Hepatocyte (in vitro differentiated cells): ENCODE data around the gene ITGAE. TPM values are rescaled to one million over a fixed set of nuclear protein-coding genes. Genes with fewer than 3 reads are reported as not detected.

ENCODE experiments used
- DNase-seq: peaks from one replicate; pipeline ENCODE4 v3.0.0-alpha.2; 2016; ENCODE audit warnings: low spot score
- H2AFZ ChIP-seq: fragments of 200-600 bp; sonication (generic); 2 replicates; pipeline ENCODE4 v1.6.0; 2016; ENCODE audit warnings: antibody characterized with exemption, mild to moderate bottlenecking
- H3K27ac ChIP-seq: fragments of 200-600 bp; sonication (generic); 2 replicates; pipeline ENCODE4 v1.5.1; 2016; ENCODE audit warnings: mild to moderate bottlenecking
- H3K27me3 ChIP-seq: fragments of 200-600 bp; sonication (generic); 2 replicates; pipeline ENCODE4 v1.6.1; 2016
- H3K36me3 ChIP-seq: fragments of 200-600 bp; sonication (generic); replicated peaks from 2 replicates; pipeline ENCODE4 v1.5.1; 2016; ENCODE audit warnings: low read depth; ENCODE audit not compliant: insufficient read depth
- H3K4me1 ChIP-seq: fragments of 200-600 bp; sonication (generic); 2 replicates; pipeline ENCODE4 v1.5.1; 2016; ENCODE audit warnings: mild to moderate bottlenecking, moderate library complexity; ENCODE audit not compliant: insufficient read depth
- H3K4me2 ChIP-seq: fragments of 200-600 bp; sonication (generic); 2 replicates; pipeline ENCODE4 v1.6.0; 2016
- H3K4me3 ChIP-seq: fragments of 200-600 bp; sonication (generic); 2 replicates; pipeline ENCODE4 v1.5.1; 2016; ENCODE audit warnings: mild to moderate bottlenecking
- H3K79me2 ChIP-seq: fragments of 200-600 bp; sonication (generic); 2 replicates; pipeline ENCODE4 v1.6.0; 2017; ENCODE audit warnings: mild to moderate bottlenecking
- H3K9me2 ChIP-seq: fragments of 200-600 bp; sonication (generic); replicated peaks from 2 replicates; pipeline ENCODE4 v1.6.0; 2017; ENCODE audit warnings: mild to moderate bottlenecking; ENCODE audit not compliant: insufficient read depth
- H3K9me3 ChIP-seq: fragments of 200-600 bp; sonication (generic); 2 replicates; pipeline ENCODE4 v1.5.1; 2016; ENCODE audit warnings: low read depth, mild to moderate bottlenecking
- H4K20me1 ChIP-seq: fragments of 200-600 bp; sonication (generic); 2 replicates; pipeline ENCODE4 v1.6.0; 2016; ENCODE audit warnings: mild to moderate bottlenecking; ENCODE audit not compliant: insufficient read depth, poor library complexity, severe bottlenecking
- EZH2 ChIP-seq: fragments of 200-600 bp; sonication (generic); IDR thresholded peaks from 2 replicates; pipeline ENCODE4 v1.6.1; 2016; ENCODE audit warnings: antibody characterized with exemption, mild to moderate bottlenecking, borderline replicate concordance
- EZH2phosphoT487 ChIP-seq: fragments of 200-600 bp; sonication (generic); IDR thresholded peaks from one replicate; pipeline ENCODE4 v1.6.1; 2018; ENCODE audit warnings: antibody characterized with exemption, mild to moderate bottlenecking, low read depth, moderate library complexity; ENCODE audit not compliant: unreplicated experiment, severe bottlenecking
- WGBS: methylation state at CpG from one replicate; pipeline ENCODE4 v1.1.6; 2016; ENCODE audit warnings: low lambda C conversion rate; ENCODE audit errors: missing lambda C conversion rate; 5-methylcytosine and 5-hydroxymethylcytosine counted together
- polyA plus RNA-seq: library from polyadenylated mRNA; unstranded; fragments of >200 nt; fragmentation: Nextera tagmentation; extraction: Ambion mirVana; gene quantifications from 2 replicates; pipeline ENCODE4 v1.2.1, GENCODE V29; 2016
- total RNA-seq: library from RNA; depleted of rRNA; stranded (reverse); fragments of >200 nt; gene quantifications from 2 replicates; pipeline ENCODE4 v1.2.3, GENCODE V29; 2014
- TF ChIP-seq, protein P1 (sequence below): fragments of 200-600 bp; sonication (generic); IDR thresholded peaks from 2 replicates; pipeline ENCODE4 v1.5.1; 2016; ENCODE audit warnings: antibody characterized with exemption, mild to moderate bottlenecking; ENCODE audit not compliant: poor library complexity

The ITGAE gene
- total and polyA plus RNA-seq, 2 experiments from 2014 or later = 28.1 to 77.0 TPM

DNA sequence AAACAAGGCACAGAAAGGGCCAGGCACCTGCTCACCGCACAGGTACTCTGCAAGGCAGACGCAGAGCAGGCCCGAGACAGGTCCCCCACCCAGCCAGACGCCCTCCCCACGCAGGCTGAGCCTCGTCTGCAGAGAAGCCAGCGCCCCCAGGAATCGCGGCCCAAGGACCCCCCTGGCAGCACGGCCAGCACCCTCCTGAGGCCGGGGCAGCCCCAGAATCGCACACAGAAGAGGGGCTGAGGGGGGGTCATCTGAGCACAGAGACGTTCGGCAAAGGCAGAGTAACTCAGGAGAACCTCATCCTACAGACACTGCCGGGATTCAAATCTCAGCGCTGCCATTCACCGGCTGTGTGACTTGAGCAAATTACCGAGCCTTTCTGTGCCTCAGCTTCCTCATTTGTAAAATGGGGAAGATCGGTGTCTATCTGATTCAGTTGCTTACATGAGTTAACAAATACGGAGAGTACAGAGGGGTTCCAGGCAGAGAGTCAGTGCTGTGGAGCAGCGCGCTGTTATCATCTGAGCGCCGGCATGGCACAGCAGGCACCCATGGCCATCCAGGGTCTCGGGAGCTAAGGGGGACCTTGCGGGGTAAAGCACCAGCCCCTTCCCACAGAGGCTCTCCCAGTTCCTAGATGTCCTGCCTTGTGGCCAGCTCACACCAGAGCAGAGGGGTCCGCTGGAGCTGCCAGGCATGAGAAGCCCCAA, 122.0 kb downstream of the ITGAE start:
- Histone ChIP-seq H3K36me3 (no peaks in the 10 kb centered on the region), H3K4me2 (no peak overlapping the region), H3K27me3 (no peaks in the 10 kb centered on the region), H3K4me3 (no peak overlapping the region), H2AFZ (no peak overlapping the region), H3K9me2 (no peaks in the 10 kb centered on the region), H3K79me2 (no peaks in the 10 kb centered on the region), H3K27ac (no peak overlapping the region), H3K4me1 (no peaks in the 10 kb centered on the region), H4K20me1 (no peaks in the 10 kb centered on the region), H3K9me3 (no peaks in the 10 kb centered on the region)
- no peak for DNase-seq
- TF ChIP-seq EZH2 = no peak
- WGBS = 92% methylated on average over 27 of the region's 27 CpGs

DNA sequence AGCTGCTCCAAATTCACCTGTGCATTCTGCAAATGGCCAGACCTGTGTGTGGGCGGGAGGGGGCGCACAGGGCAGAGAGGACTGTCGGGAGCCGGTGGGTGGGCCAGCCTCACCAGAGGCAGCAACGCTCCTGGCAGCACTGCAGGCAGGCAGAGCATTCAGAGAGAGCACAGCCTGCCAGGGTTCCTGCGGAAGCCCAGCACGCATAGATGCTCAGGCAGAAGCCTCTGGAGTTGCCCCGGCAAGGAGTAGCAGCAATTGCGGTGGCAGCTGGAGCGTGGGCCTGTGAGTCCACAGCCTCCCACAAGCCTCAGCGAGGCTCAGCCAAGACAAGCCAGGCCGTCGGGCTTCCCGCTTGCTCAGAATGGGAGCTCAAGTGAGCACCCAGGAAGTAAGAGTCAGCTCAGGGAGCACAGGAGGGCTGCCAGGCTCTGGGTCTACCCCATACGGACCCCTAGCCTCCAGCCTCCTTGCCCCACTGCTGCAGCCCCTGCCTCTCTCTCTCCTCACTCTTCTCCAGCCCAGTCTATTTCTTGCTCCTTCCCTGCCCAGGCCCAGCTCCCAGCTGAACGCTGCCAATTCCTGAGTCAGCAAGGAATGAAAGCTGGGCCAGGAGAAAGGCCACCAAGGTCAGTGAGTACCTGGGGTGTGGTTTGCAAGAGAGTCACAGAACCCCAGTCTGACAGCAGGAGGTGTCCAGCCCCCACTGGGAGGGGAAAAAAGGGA, 122.7 kb downstream of the ITGAE start:
- Histone ChIP-seq H4K20me1 (no peaks in the 10 kb centered on the region), H2AFZ (no peak overlapping the region), H3K4me1 (no peaks in the 10 kb centered on the region), H3K9me2 (no peaks in the 10 kb centered on the region), H3K4me3 (no peak overlapping the region), H3K79me2 (no peaks in the 10 kb centered on the region), H3K36me3 (no peaks in the 10 kb centered on the region), H3K9me3 (no peaks in the 10 kb centered on the region), H3K4me2 (no peak overlapping the region), H3K27ac (no peak overlapping the region), H3K27me3 (no peaks in the 10 kb centered on the region)
- 55% methylated on average over 15 of the region's 16 CpGs for WGBS
- no peak for DNase-seq
- TF ChIP-seq EZH2 (no peak), EZH2phosphoT487 (no peak)
- TF ChIP-seq, protein P1, sequence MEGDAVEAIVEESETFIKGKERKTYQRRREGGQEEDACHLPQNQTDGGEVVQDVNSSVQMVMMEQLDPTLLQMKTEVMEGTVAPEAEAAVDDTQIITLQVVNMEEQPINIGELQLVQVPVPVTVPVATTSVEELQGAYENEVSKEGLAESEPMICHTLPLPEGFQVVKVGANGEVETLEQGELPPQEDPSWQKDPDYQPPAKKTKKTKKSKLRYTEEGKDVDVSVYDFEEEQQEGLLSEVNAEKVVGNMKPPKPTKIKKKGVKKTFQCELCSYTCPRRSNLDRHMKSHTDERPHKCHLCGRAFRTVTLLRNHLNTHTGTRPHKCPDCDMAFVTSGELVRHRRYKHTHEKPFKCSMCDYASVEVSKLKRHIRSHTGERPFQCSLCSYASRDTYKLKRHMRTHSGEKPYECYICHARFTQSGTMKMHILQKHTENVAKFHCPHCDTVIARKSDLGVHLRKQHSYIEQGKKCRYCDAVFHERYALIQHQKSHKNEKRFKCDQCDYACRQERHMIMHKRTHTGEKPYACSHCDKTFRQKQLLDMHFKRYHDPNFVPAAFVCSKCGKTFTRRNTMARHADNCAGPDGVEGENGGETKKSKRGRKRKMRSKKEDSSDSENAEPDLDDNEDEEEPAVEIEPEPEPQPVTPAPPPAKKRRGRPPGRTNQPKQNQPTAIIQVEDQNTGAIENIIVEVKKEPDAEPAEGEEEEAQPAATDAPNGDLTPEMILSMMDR = no peak

DNA sequence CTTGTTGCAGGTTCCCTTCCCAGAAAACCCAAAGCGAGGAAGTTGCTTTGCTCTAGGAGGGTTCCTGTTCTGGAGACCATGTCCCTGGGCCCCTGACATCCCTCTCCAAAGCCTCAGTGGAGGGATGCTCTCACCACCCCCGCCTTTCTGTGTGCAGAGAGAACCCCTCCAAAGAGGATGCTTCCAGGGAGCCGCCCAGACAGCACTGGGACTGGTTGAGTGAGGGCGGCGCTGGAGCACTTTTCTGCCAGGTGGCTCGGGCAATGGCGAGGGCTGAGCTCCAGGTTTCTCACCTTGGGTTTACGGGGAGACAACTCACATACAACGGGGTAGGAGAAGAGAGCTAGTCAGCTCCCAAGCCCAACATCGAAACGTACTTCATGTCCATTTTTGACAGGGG, 125.1 kb downstream of the ITGAE start:
- Histone ChIP-seq H3K9me2 (no peaks in the 10 kb centered on the region), H4K20me1 (no peaks in the 10 kb centered on the region), H3K4me3 (no peak overlapping the region), H3K4me1 (no peaks in the 10 kb centered on the region), H3K79me2 (peaks cover 7% of the 10 kb centered on the region), H3K9me3 (no peaks in the 10 kb centered on the region), H3K4me2 (no peak overlapping the region), H3K27ac (no peak overlapping the region), H3K27me3 (no peaks in the 10 kb centered on the region), H3K36me3 (no peaks in the 10 kb centered on the region), H2AFZ (no peak overlapping the region)
- DNase-seq = no peak
- TF ChIP-seq, protein P1 = no peak
- TF ChIP-seq EZH2 = no peak
- TF ChIP-seq EZH2phosphoT487 = no peak
- WGBS = 85% methylated on average over 10 of the region's 11 CpGs

DNA sequence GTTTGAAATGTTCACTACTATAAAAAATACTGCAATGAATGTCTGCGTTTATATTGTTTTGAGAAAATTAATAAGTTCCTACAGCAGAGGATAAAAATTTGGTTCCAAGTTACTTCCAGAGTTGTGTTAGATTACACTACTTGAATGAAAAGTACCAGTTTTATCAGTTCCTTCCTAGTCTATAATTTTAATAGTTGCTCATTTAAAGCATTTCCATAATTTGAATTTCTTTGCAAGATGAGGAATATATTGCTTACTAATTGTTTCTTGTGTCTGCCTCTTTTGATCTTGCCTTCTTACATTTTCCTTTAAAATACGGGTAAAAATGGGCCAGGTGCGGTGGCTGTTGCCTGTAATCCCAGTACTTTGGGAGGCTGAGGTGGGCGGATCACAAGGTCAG, 128.4 kb downstream of the ITGAE start:
- no peak for TF ChIP-seq EZH2
- TF ChIP-seq, protein P1 = no peak
- no peak for TF ChIP-seq EZH2phosphoT487
- Histone ChIP-seq H3K4me3 (no peak overlapping the region), H3K4me2 (no peak overlapping the region), H3K36me3 (no peaks in the 10 kb centered on the region), H3K9me2 (no peaks in the 10 kb centered on the region), H3K9me3 (no peaks in the 10 kb centered on the region), H3K79me2 (peaks cover 30% of the 10 kb centered on the region), H4K20me1 (peaks cover 8% of the 10 kb centered on the region), H2AFZ (no peak overlapping the region), H3K27me3 (no peaks in the 10 kb centered on the region), H3K4me1 (peaks cover 7% of the 10 kb centered on the region), H3K27ac (no peak overlapping the region)
- 95% methylated on average over 4 of the region's 4 CpGs for WGBS
- no peak for DNase-seq
